ENCODE data around the gene KATNB1. TPM values are rescaled to one million over a fixed set of nuclear protein-coding genes. Genes with fewer than 3 reads are reported as not detected.
"Not testable (repeated sequence)": the region's sequence is repeated elsewhere in the genome, so short reads cannot be mapped to it uniquely, and the experiment has no call there.

KATNB1 gene
- total RNA-seq, 6 experiments from 2014 or later: 5.6 to 17.5 (median 8.5) TPM

GRCh38 chr16:57781741-57782606 is 46.4 kb downstream of the KATNB1 start:
- Histone ChIP-seq H3K36me3 (peaks cover 0 to 9% (median 0%) of the 10 kb centered on the region in 4 donors), H3K4me3 (no peak overlapping the region), H3K27me3 (no peaks in the 10 kb centered on the region), H3K27ac (peak overlapping the region in 1 of 3 donors; percentile 34), H3K4me1 (peaks cover 0 to 15% (median 6%) of the 10 kb centered on the region in 4 donors), H3K9me3 (no peaks in the 10 kb centered on the region)
- TF ChIP-seq CTCF (IDR thresholded peaks at IDR 0.05) (no peak), POLR2A (IDR thresholded peaks at IDR 0.05) (no peak)
- intact Hi-C loops (cut with DNase I): no loop called here
- DNase-seq (no peak), ATAC-seq (peak; percentile 33 to 54 (median 52))
- 22% methylated on average over 8 of the region's 10 CpGs for WGBS (ENCODE audit: insufficient coverage, low coverage, low lambda C conversion rate, missing lambda C conversion rate)

- 20% methylated on average over 11 of the region's 11 CpGs for WGBS (ENCODE audit: insufficient coverage, low coverage, low lambda C conversion rate, missing lambda C conversion rate)
- H3K27me3 ChIP-seq; H3K9me3 ChIP-seq; H3K4me3 ChIP-seq; intact Hi-C loops (cut with DNase I); DNase-seq: not testable (repeated sequence)
- peaks cover 0 to 12% (median 0%) of the 10 kb centered on the region in 4 donors for H3K36me3 ChIP-seq
- peak overlapping the region in 2 of 3 donors; percentile 34 to 56 for H3K27ac ChIP-seq
- H3K4me1 ChIP-seq: peaks cover 0 to 15% (median 6%) of the 10 kb centered on the region in 4 donors
- ATAC-seq: peak in 3 of 4 donors; percentile 35 to 54 (median 37)
Measured at GRCh38 chr16:57782607-57783055, 47.1 kb downstream of the KATNB1 start.

- no peak for ATAC-seq
- WGBS (ENCODE audit: insufficient coverage, low coverage, low lambda C conversion rate, missing lambda C conversion rate): 62% methylated on average over 4 of the region's 4 CpGs
- H3K36me3 ChIP-seq: peaks cover 0 to 17% (median under 1%) of the 10 kb centered on the region in 4 donors
- TF ChIP-seq CTCF (IDR thresholded peaks at IDR 0.05) (no peak), POLR2A (IDR thresholded peaks at IDR 0.05) (no peak)
- DNase-seq: no peak
- H3K4me1 ChIP-seq: peaks cover 0 to 15% (median 6%) of the 10 kb centered on the region in 4 donors
- no peaks in the 10 kb centered on the region for H3K27me3 ChIP-seq
- H3K27ac ChIP-seq: peak overlapping the region in 2 of 3 donors; percentile 34 to 56
- H3K4me3 ChIP-seq: no peak overlapping the region
- intact Hi-C loops (cut with DNase I): no loop called here
- H3K9me3 ChIP-seq: no peaks in the 10 kb centered on the region
Measured at GRCh38 chr16:57783116-57783515, 47.5 kb downstream of the KATNB1 start.

GRCh38 chr16:57783883-57784282 is 48.3 kb downstream of the KATNB1 start:
- H3K9me3 ChIP-seq: no peaks in the 10 kb centered on the region
- H3K36me3 ChIP-seq: peaks cover 0 to 24% (median 5%) of the 10 kb centered on the region in 4 donors
- ATAC-seq (no peak), DNase-seq (no peak)
- intact Hi-C loops (cut with DNase I): no loop called here
- peaks cover 0 to 15% (median 6%) of the 10 kb centered on the region in 4 donors for H3K4me1 ChIP-seq
- TF ChIP-seq POLR2A (IDR thresholded peaks at IDR 0.05) (no peak), CTCF (IDR thresholded peaks at IDR 0.05) (no peak)
- no peaks in the 10 kb centered on the region for H3K27me3 ChIP-seq
- WGBS (ENCODE audit: insufficient coverage, low coverage, low lambda C conversion rate, missing lambda C conversion rate): no CpG with 5 or more reads among the region's 8 CpGs
- no peak overlapping the region for H3K4me3 ChIP-seq
- H3K27ac ChIP-seq: no peak overlapping the region

- intact Hi-C loops (cut with DNase I): no loop called here
- Histone ChIP-seq H3K27me3 (no peaks in the 10 kb centered on the region), H3K27ac (no peak overlapping the region), H3K4me1 (peaks cover 0 to 15% (median 6%) of the 10 kb centered on the region in 4 donors), H3K36me3 (peaks cover 0 to 19% (median 6%) of the 10 kb centered on the region in 4 donors), H3K4me3 (no peak overlapping the region), H3K9me3 (no peaks in the 10 kb centered on the region)
- no peak for DNase-seq
- WGBS (ENCODE audit: insufficient coverage, low coverage, low lambda C conversion rate, missing lambda C conversion rate): 96% methylated on average over 4 of the region's 7 CpGs
- ATAC-seq: no peak
- TF ChIP-seq POLR2A (IDR thresholded peaks at IDR 0.05) (no peak), CTCF (IDR thresholded peaks at IDR 0.05) (no peak)
Measured at GRCh38 chr16:57784334-57784733, 48.8 kb downstream of the KATNB1 start.

Measured in right lobe of liver (tissue), 6 donors.